Peyer's patch (tissue), 4 donors: ENCODE data around the gene DRICH1. TPM values are rescaled to one million over a fixed set of nuclear protein-coding genes. Genes with fewer than 3 reads are reported as not detected.

Experiments
- small RNA-seq, 2 donors: library from RNA; depleted of rRNA; stranded (forward); fragments of <200 nt; gene quantifications; one replicate each; pipeline ENCODE3, GENCODE V24; 2016
- total RNA-seq, 4 donors: library from RNA; depleted of rRNA; stranded (reverse); fragments of >200 nt; gene quantifications; one replicate each; pipeline ENCODE4 v1.1.0, GENCODE V29; 2016

DRICH1 gene
- total RNA-seq, 4 donors from 2014 or later: 0.67 to 1.1 TPM; not detected in 2

Small RNA genes within 50 kb of the gene (small RNA-seq; reads per million reads assigned to genes)
- 0 reads per million in 2 donors for gene AP000346.3

Other genes starting within 250 kb of the DRICH1 start
- gene IGLL1, start 52.0 kb downstream of the DRICH1 start, total RNA-seq: not detected
- not detected for gene RGL4, start 58.7 kb upstream of the DRICH1 start, total RNA-seq
- gene ZNF70, start 118.8 kb upstream of the DRICH1 start, total RNA-seq: 10 to 100 TPM in 1 of 4 donors, 1 to 10 TPM in 3; 2.5 to 25.6 (median 6.2) TPM
- 10 to 100 TPM in 1 of 4 donors, not detected in 3; 29.7 TPM for gene VPREB3, start 122.1 kb upstream of the DRICH1 start, total RNA-seq
- not detected for gene C22orf15, start 130.7 kb upstream of the DRICH1 start, total RNA-seq
- gene CHCHD10, start 135.7 kb upstream of the DRICH1 start, total RNA-seq: 100 to 1,000 TPM; 112 to 219 (median 142) TPM
- gene MMP11, start 140.5 kb upstream of the DRICH1 start, total RNA-seq: 10 to 100 TPM in 3 of 4 donors, 1 to 10 TPM in 1; 2.9 to 19.5 (median 13.7) TPM
- gene SMARCB1, start 154.6 kb upstream of the DRICH1 start, total RNA-seq: 10 to 100 TPM; 45.7 to 94.9 (median 77.0) TPM
- 10 to 100 TPM in 1 of 4 donors, 1 to 10 TPM in 3; 1.1 to 17.3 (median 3.4) TPM for gene DERL3, start 206.7 kb upstream of the DRICH1 start, total RNA-seq
- gene SLC2A11, start 225.6 kb upstream of the DRICH1 start, total RNA-seq: 10 to 100 TPM in 3 of 4 donors, 1 to 10 TPM in 1; 8.3 to 16.0 (median 14.8) TPM